Panc1 (cell line): ENCODE results near the gene ITGB5. TPM values are rescaled to one million over a fixed set of nuclear protein-coding genes. Genes with fewer than 3 reads are reported as not detected.
A peak's percentile ranks its signal among the peaks of the same experiment; 100 is the strongest.

Experiments
- ATAC-seq: fragments of 200-7000 bp; cut with Tn5 transposase; 2 replicates; pipeline ENCODE4 v1.9.1; 2020; ENCODE audit warnings: mild to moderate bottlenecking, moderate library complexity
- BruUV-seq: library from RNA; stranded (reverse); fragments of 400-500 nt; replicated peaks from 2 replicates; lab custom pipeline; 2021; lab: Mats Ljungman, UMichigan
- CTCF ChIA-PET: fragments of 300-600 bp; sonication (Branson Sonifier 250); formaldehyde crosslinking; loops from one replicate; lab custom pipeline; 2022; ENCODE audit warnings: antibody characterized with exemption; lab: Charles Lee
- POLR2A ChIA-PET: fragments of 300-600 bp; sonication (Branson Sonifier 250); formaldehyde crosslinking; loops from one replicate; lab custom pipeline; 2022; ENCODE audit warnings: antibody characterized with exemption; lab: Charles Lee
- DNase-seq: peaks from one replicate; pipeline ENCODE4 v3.0.0-alpha.2; 2010; ENCODE audit warnings: low read depth, low spot score
- H3K27ac ChIP-seq: 2 replicates; pipeline ENCODE4 v1.5.1; 2011; ENCODE audit warnings: mild to moderate bottlenecking, low read length, inconsistent platforms
- H3K27me3 ChIP-seq: fragments of 200-500 bp; sonication (Bioruptor generic); 2 replicates; pipeline ENCODE4 v1.6.0; 2014; ENCODE audit warnings: low read length, inconsistent platforms; ENCODE audit not compliant: control insufficient read depth, insufficient read depth
- H3K36me3 ChIP-seq: fragments of 200-500 bp; sonication (Bioruptor generic); 2 replicates; pipeline ENCODE4 v1.5.1; 2014; ENCODE audit warnings: inconsistent platforms, mild to moderate bottlenecking, low read length, moderate library complexity; ENCODE audit not compliant: control insufficient read depth, insufficient read depth
- H3K4me1 ChIP-seq: 2 replicates; pipeline ENCODE4 v1.5.1; 2011; ENCODE audit warnings: inconsistent platforms, mild to moderate bottlenecking, low read length, moderate library complexity; ENCODE audit not compliant: control insufficient read depth, insufficient read depth
- H3K4me3 ChIP-seq, 2 experiments: 2 replicates each; pipeline ENCODE4 v1.5.1; 2011 to 2012; ENCODE audit warnings: low read depth in 2 of 2, low read length in 2 of 2, mild to moderate bottlenecking in 2 of 2, inconsistent platforms in 1 of 2, moderate library complexity in 1 of 2
- H3K9me3 ChIP-seq: fragments of 200-500 bp; sonication (Bioruptor generic); 2 replicates; pipeline ENCODE4 v1.5.1; 2014; ENCODE audit warnings: low read depth, mild to moderate bottlenecking, inconsistent platforms, low read length, moderate library complexity; ENCODE audit not compliant: control insufficient read depth, insufficient read depth
- POLR2AphosphoS5 ChIP-seq: IDR thresholded peaks from 2 replicates; pipeline ENCODE4 v1.6.1; 2012; ENCODE audit warnings: mild to moderate bottlenecking, low read depth, low read length, moderate library complexity
- SIN3A ChIP-seq: IDR thresholded peaks from 2 replicates; pipeline ENCODE4 v1.6.1; 2012; ENCODE audit warnings: low read depth, mild to moderate bottlenecking, low read length, moderate library complexity, borderline replicate concordance; ENCODE audit not compliant: insufficient read depth
- TCF7L2 ChIP-seq: IDR thresholded peaks from 2 replicates; pipeline ENCODE4 v1.6.1; 2011; ENCODE audit warnings: mild to moderate bottlenecking, low read depth, low read length, inconsistent platforms
- in situ Hi-C: cut with HindIII; loops from 2 replicates; pipeline ENCODE4 v1.10.0; 2016; ENCODE audit warnings: low sequenced_read_pairs, low pct_unique_long_range_greater_than_20kb
- intact Hi-C: fragments of 100-400 bp; cut with micrococcal nuclease; formaldehyde crosslinking; loops from one replicate; pipeline ENCODE4 v1.10.0; 2022; ENCODE audit not compliant: unreplicated experiment
- total RNA-seq: library from RNA; stranded (reverse); gene quantifications from one replicate; pipeline ENCODE4 v1.2.1, GENCODE V29; 2021; ENCODE audit not compliant: unreplicated experiment
- TF ChIP-seq, protein P1 (sequence below): fragments of 450-650 bp; IDR thresholded peaks from 2 replicates; pipeline ENCODE4 v1.5.1; 2017; ENCODE audit warnings: mild to moderate bottlenecking
- TF ChIP-seq, protein P2 (sequence below), 2 experiments: IDR thresholded peaks; 2 replicates each; pipeline ENCODE4 v1.6.1; 2011 to 2012; ENCODE audit warnings: low read depth in 2 of 2, control low read depth in 1 of 2, low read length in 1 of 2, mild to moderate bottlenecking in 1 of 2, moderate library complexity in 1 of 2; ENCODE audit not compliant: insufficient read depth in 1 of 2

ITGB5 gene
- total RNA-seq, 1 experiment from 2014 or later: 446 TPM

DNA sequence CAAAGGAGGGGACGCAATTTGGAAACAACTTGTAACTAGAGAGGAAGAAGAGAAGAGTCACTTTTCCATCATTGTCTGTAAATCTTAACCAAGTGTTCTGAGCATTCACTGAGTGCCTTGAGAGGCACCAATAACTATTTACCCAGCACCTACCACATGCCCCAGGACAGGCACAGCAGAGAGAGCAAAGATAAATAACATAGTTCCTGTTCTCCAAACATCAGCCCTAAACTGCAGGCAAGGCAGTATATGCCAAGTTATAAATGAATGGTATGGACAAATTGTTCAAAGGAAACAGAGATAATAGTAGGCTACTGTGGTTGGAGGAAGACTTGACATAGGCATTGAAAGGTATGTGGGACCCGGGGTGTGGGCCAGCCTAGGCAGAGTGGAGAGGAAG, 45.6 kb downstream of the ITGB5 start:
- no TSS peak for BruUV-seq
- H3K4me3 ChIP-seq: no peak overlapping the region
- ATAC-seq (no peak), DNase-seq (no peak)
- H3K27ac ChIP-seq: peak overlapping the region; percentile 36
- ChIA-PET CTCF (no interaction called here), POLR2A (no interaction called here)
- H3K27me3 ChIP-seq: no peaks in the 10 kb centered on the region
- peaks cover 41% of the 10 kb centered on the region for H3K4me1 ChIP-seq
- intact Hi-C loops: no loop called here
- no peaks in the 10 kb centered on the region for H3K9me3 ChIP-seq
- TF ChIP-seq TCF7L2: no peak
- TF ChIP-seq, protein P1, sequence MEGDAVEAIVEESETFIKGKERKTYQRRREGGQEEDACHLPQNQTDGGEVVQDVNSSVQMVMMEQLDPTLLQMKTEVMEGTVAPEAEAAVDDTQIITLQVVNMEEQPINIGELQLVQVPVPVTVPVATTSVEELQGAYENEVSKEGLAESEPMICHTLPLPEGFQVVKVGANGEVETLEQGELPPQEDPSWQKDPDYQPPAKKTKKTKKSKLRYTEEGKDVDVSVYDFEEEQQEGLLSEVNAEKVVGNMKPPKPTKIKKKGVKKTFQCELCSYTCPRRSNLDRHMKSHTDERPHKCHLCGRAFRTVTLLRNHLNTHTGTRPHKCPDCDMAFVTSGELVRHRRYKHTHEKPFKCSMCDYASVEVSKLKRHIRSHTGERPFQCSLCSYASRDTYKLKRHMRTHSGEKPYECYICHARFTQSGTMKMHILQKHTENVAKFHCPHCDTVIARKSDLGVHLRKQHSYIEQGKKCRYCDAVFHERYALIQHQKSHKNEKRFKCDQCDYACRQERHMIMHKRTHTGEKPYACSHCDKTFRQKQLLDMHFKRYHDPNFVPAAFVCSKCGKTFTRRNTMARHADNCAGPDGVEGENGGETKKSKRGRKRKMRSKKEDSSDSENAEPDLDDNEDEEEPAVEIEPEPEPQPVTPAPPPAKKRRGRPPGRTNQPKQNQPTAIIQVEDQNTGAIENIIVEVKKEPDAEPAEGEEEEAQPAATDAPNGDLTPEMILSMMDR: no peak
- TF ChIP-seq POLR2AphosphoS5: no peak
- TF ChIP-seq SIN3A: no peak
- TF ChIP-seq, protein P2, sequence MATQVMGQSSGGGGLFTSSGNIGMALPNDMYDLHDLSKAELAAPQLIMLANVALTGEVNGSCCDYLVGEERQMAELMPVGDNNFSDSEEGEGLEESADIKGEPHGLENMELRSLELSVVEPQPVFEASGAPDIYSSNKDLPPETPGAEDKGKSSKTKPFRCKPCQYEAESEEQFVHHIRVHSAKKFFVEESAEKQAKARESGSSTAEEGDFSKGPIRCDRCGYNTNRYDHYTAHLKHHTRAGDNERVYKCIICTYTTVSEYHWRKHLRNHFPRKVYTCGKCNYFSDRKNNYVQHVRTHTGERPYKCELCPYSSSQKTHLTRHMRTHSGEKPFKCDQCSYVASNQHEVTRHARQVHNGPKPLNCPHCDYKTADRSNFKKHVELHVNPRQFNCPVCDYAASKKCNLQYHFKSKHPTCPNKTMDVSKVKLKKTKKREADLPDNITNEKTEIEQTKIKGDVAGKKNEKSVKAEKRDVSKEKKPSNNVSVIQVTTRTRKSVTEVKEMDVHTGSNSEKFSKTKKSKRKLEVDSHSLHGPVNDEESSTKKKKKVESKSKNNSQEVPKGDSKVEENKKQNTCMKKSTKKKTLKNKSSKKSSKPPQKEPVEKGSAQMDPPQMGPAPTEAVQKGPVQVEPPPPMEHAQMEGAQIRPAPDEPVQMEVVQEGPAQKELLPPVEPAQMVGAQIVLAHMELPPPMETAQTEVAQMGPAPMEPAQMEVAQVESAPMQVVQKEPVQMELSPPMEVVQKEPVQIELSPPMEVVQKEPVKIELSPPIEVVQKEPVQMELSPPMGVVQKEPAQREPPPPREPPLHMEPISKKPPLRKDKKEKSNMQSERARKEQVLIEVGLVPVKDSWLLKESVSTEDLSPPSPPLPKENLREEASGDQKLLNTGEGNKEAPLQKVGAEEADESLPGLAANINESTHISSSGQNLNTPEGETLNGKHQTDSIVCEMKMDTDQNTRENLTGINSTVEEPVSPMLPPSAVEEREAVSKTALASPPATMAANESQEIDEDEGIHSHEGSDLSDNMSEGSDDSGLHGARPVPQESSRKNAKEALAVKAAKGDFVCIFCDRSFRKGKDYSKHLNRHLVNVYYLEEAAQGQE (IDR thresholded peaks at IDR 0.05; ENCODE audit: insufficient read depth in 1 of 2, low read depth in 2 of 2, low read length in 1 of 2): no peak
- peaks cover 12% of the 10 kb centered on the region; the same call in 1 of the 2 replicates for H3K36me3 ChIP-seq
- in situ Hi-C loops: loop anchor here (5.0 kb wide), 1 partner anchor 36 kb away; no protein-coding TSS in a partner anchor

DNA sequence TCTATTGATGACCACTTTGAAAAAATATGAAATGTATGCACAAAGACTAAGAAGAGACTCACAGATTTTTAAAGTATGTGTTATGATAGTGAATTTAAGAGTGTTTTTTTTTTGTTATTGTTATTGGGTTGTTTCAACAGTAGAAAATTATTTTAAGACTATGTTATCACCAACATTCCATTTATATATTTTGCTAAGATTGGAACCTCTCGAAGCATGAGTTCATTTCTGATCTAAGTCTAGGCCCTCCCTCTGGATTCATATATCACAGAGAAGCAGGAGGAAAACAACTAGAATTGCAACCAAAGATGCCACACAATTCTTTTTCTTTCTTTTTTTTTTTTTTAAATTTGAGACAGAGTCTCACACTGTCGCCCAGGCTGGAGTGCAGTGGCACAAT, 46.8 kb downstream of the ITGB5 start:
- peak overlapping the region; percentile 92; the same call in 1 of the 2 replicates for H3K27ac ChIP-seq
- TF ChIP-seq, protein P2 (IDR thresholded peaks at IDR 0.05; ENCODE audit: insufficient read depth in 1 of 2, low read depth in 2 of 2, low read length in 1 of 2): no peak
- no peak for TF ChIP-seq TCF7L2
- no peaks in the 10 kb centered on the region for H3K27me3 ChIP-seq
- peaks cover 12% of the 10 kb centered on the region; the same call in 1 of the 2 replicates for H3K36me3 ChIP-seq
- in situ Hi-C loops: loop anchor here (5.0 kb wide), 1 partner anchor 37 kb away; no protein-coding TSS in a partner anchor
- no peak for ATAC-seq
- no TSS peak for BruUV-seq
- ChIA-PET CTCF (no interaction called here), POLR2A (no interaction called here)
- H3K4me3 ChIP-seq: no peak overlapping the region
- intact Hi-C loops: no loop called here
- H3K4me1 ChIP-seq: peaks cover 45% of the 10 kb centered on the region
- no peak for DNase-seq
- no peaks in the 10 kb centered on the region for H3K9me3 ChIP-seq
